ENCODE data around the gene CMC4. TPM values are rescaled to one million over a fixed set of nuclear protein-coding genes. Genes with fewer than 3 reads are reported as not detected.

The CMC4 gene
- 1 to 10 TPM; 4.7 to 5.6 TPM for total RNA-seq

GRCh38 chrX:155070975-155071693, at the start of gene CMC4, which contains the start of the genes BRCC3 and MTCP1:
Gene CMC4 (minus strand): TSS chrX:155071136. CDS start chrX:155064023, 7,113 bp downstream.
Gene BRCC3 (plus strand): TSS chrX:155071508. CDS start chrX:155071528, 20 bp downstream.
Gene MTCP1 (minus strand): TSS chrX:155071136. CDS start chrX:155066010, 5,126 bp downstream.
- Mint-ChIP-seq H3K9me3 (no peaks in the 10 kb centered on the region), H3K36me3 (ENCODE audit: low read depth) (peaks cover 30% of the 10 kb centered on the region), H3K4me3 (peak within 1 kb of the TSS; percentile 91), H3K4me1 (peaks cover 62% of the 10 kb centered on the region), H3K27me3 (no peaks in the 10 kb centered on the region), H3K27ac (peak within 1 kb of the TSS; percentile 98)
- POLR2A ChIA-PET: no interaction called here
- CTCF ChIA-PET: no interaction called here
- DNase-seq: peak; percentile 78

GRCh38 chrX:155115174-155115819, 44.4 kb upstream of the CMC4 start:
- no peaks in the 10 kb centered on the region for H3K27me3 Mint-ChIP-seq
- no peak overlapping the region for H3K27ac Mint-ChIP-seq
- no peak overlapping the region for H3K4me3 Mint-ChIP-seq
- DNase-seq: no peak
- no peaks in the 10 kb centered on the region for H3K4me1 Mint-ChIP-seq
- peaks cover 37% of the 10 kb centered on the region for H3K36me3 Mint-ChIP-seq (ENCODE audit: low read depth)
- CTCF ChIA-PET: interaction anchor here (0.8 kb wide), 1 partner anchor 9 kb away, joined by 3 read pairs; no protein-coding TSS in a partner anchor
- H3K9me3 Mint-ChIP-seq: peaks cover 7% of the 10 kb centered on the region
- POLR2A ChIA-PET: no interaction called here

- Mint-ChIP-seq H3K4me1 (no peaks in the 10 kb centered on the region), H3K27me3 (no peaks in the 10 kb centered on the region), H3K4me3 (no peak overlapping the region), H3K9me3 (peaks cover 7% of the 10 kb centered on the region), H3K36me3 (ENCODE audit: low read depth) (peaks cover 36% of the 10 kb centered on the region), H3K27ac (no peak overlapping the region)
- no peak for DNase-seq
- POLR2A ChIA-PET: no interaction called here
- CTCF ChIA-PET: interaction anchor here (0.6 kb wide), 1 partner anchor 110 kb away, joined by 3 read pairs; no protein-coding TSS in a partner anchor
These were observed 42.2 kb upstream of the CMC4 start for GRCh38 chrX:155113097-155113496.

GRCh38 chrX:155112171-155112570, 41.2 kb upstream of the CMC4 start:
- no peaks in the 10 kb centered on the region for H3K4me1 Mint-ChIP-seq
- H3K4me3 Mint-ChIP-seq: no peak overlapping the region
- ChIA-PET CTCF (no interaction called here), POLR2A (no interaction called here)
- peaks cover 42% of the 10 kb centered on the region for H3K36me3 Mint-ChIP-seq (ENCODE audit: low read depth)
- H3K27me3 Mint-ChIP-seq: no peaks in the 10 kb centered on the region
- DNase-seq: no peak
- no peak overlapping the region for H3K27ac Mint-ChIP-seq
- peaks cover 7% of the 10 kb centered on the region for H3K9me3 Mint-ChIP-seq

- Mint-ChIP-seq H3K9me3 (peaks cover 3% of the 10 kb centered on the region), H3K27ac (no peak overlapping the region), H3K4me3 (no peak overlapping the region), H3K4me1 (no peaks in the 10 kb centered on the region), H3K27me3 (no peaks in the 10 kb centered on the region), H3K36me3 (ENCODE audit: low read depth) (peaks cover 48% of the 10 kb centered on the region)
- ChIA-PET POLR2A (no interaction called here), CTCF (interaction anchor here (0.5 to 0.6 kb wide), 2 partner anchors 22 to 27 kb away, joined by 3 to 4 read pairs; no protein-coding TSS in a partner anchor)
- no peak for DNase-seq
These were observed 37.5 kb upstream of the CMC4 start for GRCh38 chrX:155108427-155108826.

GRCh38 chrX:155105919-155106318, 35.0 kb upstream of the CMC4 start:
- Mint-ChIP-seq H3K27ac (no peak overlapping the region), H3K27me3 (no peaks in the 10 kb centered on the region), H3K9me3 (no peaks in the 10 kb centered on the region), H3K36me3 (ENCODE audit: low read depth) (peaks cover 35% of the 10 kb centered on the region), H3K4me3 (no peak overlapping the region), H3K4me1 (no peaks in the 10 kb centered on the region)
- CTCF ChIA-PET: interaction anchor here (1.3 kb wide), 1 partner anchor 9 kb away, joined by 3 read pairs; no protein-coding TSS in a partner anchor
- no peak for DNase-seq
- POLR2A ChIA-PET: no interaction called here

GRCh38 chrX:155094468-155095061, 23.6 kb upstream of the CMC4 start:
- H3K9me3 Mint-ChIP-seq: no peaks in the 10 kb centered on the region
- CTCF ChIA-PET: interaction anchor here (0.6 to 1.4 kb wide), 4 partner anchors 8 to 312 kb away, joined by 3 to 4 read pairs (median 3); no protein-coding TSS in a partner anchor
- H3K36me3 Mint-ChIP-seq (ENCODE audit: low read depth): peaks cover 24% of the 10 kb centered on the region
- H3K27me3 Mint-ChIP-seq: no peaks in the 10 kb centered on the region
- no peak overlapping the region for H3K27ac Mint-ChIP-seq
- H3K4me1 Mint-ChIP-seq: peaks cover 2% of the 10 kb centered on the region
- POLR2A ChIA-PET: no interaction called here
- DNase-seq: peak; percentile 37
- no peak overlapping the region for H3K4me3 Mint-ChIP-seq

- ChIA-PET POLR2A (no interaction called here), CTCF (interaction anchor here (0.6 to 1.5 kb wide), 5 partner anchors 8 to 1431 kb away, joined by 3 to 4 read pairs (median 3); no protein-coding TSS in a partner anchor)
- Mint-ChIP-seq H3K4me3 (no peak overlapping the region), H3K4me1 (peaks cover 6% of the 10 kb centered on the region), H3K27ac (no peak overlapping the region), H3K27me3 (no peaks in the 10 kb centered on the region), H3K9me3 (no peaks in the 10 kb centered on the region), H3K36me3 (ENCODE audit: low read depth) (peaks cover 18% of the 10 kb centered on the region)
- no peak for DNase-seq
These were observed 16.2 kb upstream of the CMC4 start for GRCh38 chrX:155086961-155087735.

GRCh38 chrX:155086202-155086840, 15.4 kb upstream of the CMC4 start:
- H3K36me3 Mint-ChIP-seq (ENCODE audit: low read depth): peaks cover 18% of the 10 kb centered on the region
- H3K27ac Mint-ChIP-seq: peak overlapping the region; percentile 25
- peak; percentile 39 for DNase-seq
- H3K4me3 Mint-ChIP-seq: no peak overlapping the region
- no peaks in the 10 kb centered on the region for H3K9me3 Mint-ChIP-seq
- POLR2A ChIA-PET: interaction anchor here (0.6 kb wide), 1 partner anchor 169 kb away, joined by 7 read pairs; no protein-coding TSS in a partner anchor
- CTCF ChIA-PET: interaction anchor here (0.6 to 1.5 kb wide), 6 partner anchors 9 to 1430 kb away, joined by 3 to 4 read pairs (median 4); no protein-coding TSS in a partner anchor
- peaks cover 6% of the 10 kb centered on the region for H3K4me1 Mint-ChIP-seq
- H3K27me3 Mint-ChIP-seq: no peaks in the 10 kb centered on the region

- Mint-ChIP-seq H3K4me1 (peaks cover 57% of the 10 kb centered on the region), H3K36me3 (ENCODE audit: low read depth) (peaks cover 34% of the 10 kb centered on the region)
- CTCF ChIA-PET: no interaction called here
These were observed 851 bp upstream of the CMC4 start for GRCh38 chrX:155071694-155072280.

GRCh38 chrX:155070663-155070974, 317 bp downstream of the CMC4 start:
- CTCF ChIA-PET: no interaction called here
- peak overlapping the region; percentile 92 for H3K27ac Mint-ChIP-seq

More at GRCh38 chrX:155071694-155072280, 851 bp upstream of the CMC4 start:
- H3K9me3 Mint-ChIP-seq: no peaks in the 10 kb centered on the region
- no peaks in the 10 kb centered on the region for H3K27me3 Mint-ChIP-seq
- peak overlapping the region; percentile 98 for H3K27ac Mint-ChIP-seq
- DNase-seq: peak; percentile 9
- peak overlapping the region; percentile 91 for H3K4me3 Mint-ChIP-seq
- POLR2A ChIA-PET: interaction anchor here (0.6 kb wide), 1 partner anchor 36 kb away, joined by 3 read pairs; no protein-coding TSS in a partner anchor

GRCh38 chrX:155070038-155070437, 898 bp downstream of the CMC4 start:
- CTCF ChIA-PET: no interaction called here
- H3K27ac Mint-ChIP-seq: peak overlapping the region; percentile 92
- H3K27me3 Mint-ChIP-seq: no peaks in the 10 kb centered on the region
- H3K4me1 Mint-ChIP-seq: peaks cover 58% of the 10 kb centered on the region
- POLR2A ChIA-PET: no interaction called here
- no peaks in the 10 kb centered on the region for H3K9me3 Mint-ChIP-seq
- H3K36me3 Mint-ChIP-seq (ENCODE audit: low read depth): peaks cover 25% of the 10 kb centered on the region
- DNase-seq: no peak
- H3K4me3 Mint-ChIP-seq: peak overlapping the region; percentile 77

More at GRCh38 chrX:155070663-155070974, 317 bp downstream of the CMC4 start:
- peaks cover 61% of the 10 kb centered on the region for H3K4me1 Mint-ChIP-seq
- POLR2A ChIA-PET: no interaction called here
- no peaks in the 10 kb centered on the region for H3K27me3 Mint-ChIP-seq
- DNase-seq: no peak
- H3K9me3 Mint-ChIP-seq: no peaks in the 10 kb centered on the region
- H3K4me3 Mint-ChIP-seq: peak overlapping the region; percentile 77
- peaks cover 30% of the 10 kb centered on the region for H3K36me3 Mint-ChIP-seq (ENCODE audit: low read depth)

Measured in activated CD4-positive, alpha-beta T cell treated with anti-CD3 and anti-CD28 coated beads, Interleukin-2, amount 10 ng/mL, durations not matched to agents 7 days and 5 days (primary cell).